Measurements from ENCODE around the gene C5orf63. TPM values are rescaled to one million over a fixed set of nuclear protein-coding genes. Genes with fewer than 3 reads are reported as not detected.

Gene C5orf63
- total RNA-seq, 2 experiments from 2014 or later: 4.2 TPM; not detected in 1

GRCh38 chr5:127068493-127069214, 4.6 kb downstream of the C5orf63 start:
- ChIA-PET CTCF (ENCODE audit: unreplicated experiment) (no interaction called here), POLR2A (no interaction called here)
- intact Hi-C loops (cut with micrococcal nuclease; ENCODE audit: unreplicated experiment): no loop called here

GRCh38 chr5:127066721-127067120, 6.6 kb downstream of the C5orf63 start:
- Histone ChIP-seq H3K9me2 (ENCODE audit: insufficient read depth, low read length) (no peaks in the 10 kb centered on the region), H3K4me3 (ENCODE audit: low read depth, low read length, poor library complexity, severe bottlenecking) (no peak overlapping the region), H3K79me2 (ENCODE audit: insufficient read depth, low read depth, low read length) (no peaks in the 10 kb centered on the region), H3K27ac (ENCODE audit: low read depth, low read length, poor library complexity, severe bottlenecking) (no peak overlapping the region), H4K20me1 (ENCODE audit: insufficient read depth, low read length) (no peaks in the 10 kb centered on the region), H3K9me3 (ENCODE audit: low read length) (no peaks in the 10 kb centered on the region), H3K36me3 (ENCODE audit: insufficient read depth, low read length) (no peaks in the 10 kb centered on the region), H2AFZ (ENCODE audit: low read length) (no peak overlapping the region), H3K4me2 (ENCODE audit: low read length) (no peak overlapping the region), H3K4me1 (ENCODE audit: insufficient read depth, low read length, poor library complexity, severe bottlenecking) (no peaks in the 10 kb centered on the region)
- TF ChIP-seq CTCF (conservative IDR thresholded peaks at IDR 0.05; ENCODE audit: low read length) (no peak), EZH2phosphoT487 (IDR thresholded peaks at IDR 0.05; ENCODE audit: borderline replicate concordance, low read depth, low read length) (no peak)
- no peak for DNase-seq (ENCODE audit: low spot score)
- no TSS peak for BruUV-seq (replicated peaks)
- CTCF ChIA-PET (ENCODE audit: unreplicated experiment): no interaction called here
- intact Hi-C loops (cut with micrococcal nuclease; ENCODE audit: unreplicated experiment): no loop called here
- POLR2A ChIA-PET: no interaction called here

More at GRCh38 chr5:127068493-127069214, 4.6 kb downstream of the C5orf63 start:
- Histone ChIP-seq H3K4me1 (ENCODE audit: insufficient read depth, low read length, poor library complexity, severe bottlenecking) (peaks cover 10% of the 10 kb centered on the region), H4K20me1 (ENCODE audit: insufficient read depth, low read length) (no peaks in the 10 kb centered on the region), H3K4me3 (ENCODE audit: low read depth, low read length, poor library complexity, severe bottlenecking) (no peak overlapping the region), H3K27ac (ENCODE audit: low read depth, low read length, poor library complexity, severe bottlenecking) (no peak overlapping the region), H3K36me3 (ENCODE audit: insufficient read depth, low read length) (no peaks in the 10 kb centered on the region), H3K9me3 (ENCODE audit: low read length) (no peaks in the 10 kb centered on the region), H3K79me2 (ENCODE audit: insufficient read depth, low read depth, low read length) (no peaks in the 10 kb centered on the region), H3K4me2 (ENCODE audit: low read length) (no peak overlapping the region), H3K9me2 (ENCODE audit: insufficient read depth, low read length) (no peaks in the 10 kb centered on the region), H2AFZ (ENCODE audit: low read length) (no peak overlapping the region)
- no peak for DNase-seq (ENCODE audit: low spot score)
- BruUV-seq (replicated peaks): no TSS peak
- TF ChIP-seq CTCF (conservative IDR thresholded peaks at IDR 0.05; ENCODE audit: low read length) (no peak), EZH2phosphoT487 (IDR thresholded peaks at IDR 0.05; ENCODE audit: borderline replicate concordance, low read depth, low read length) (no peak)

- no peaks in the 10 kb centered on the region for H4K20me1 ChIP-seq (ENCODE audit: insufficient read depth, low read length)
- ChIA-PET POLR2A (interaction anchor here (1.3 kb wide), 1 partner anchor 17 kb away, joined by 5 read pairs; no protein-coding TSS in a partner anchor), CTCF (ENCODE audit: unreplicated experiment) (no interaction called here)
- no peaks in the 10 kb centered on the region for H3K4me1 ChIP-seq (ENCODE audit: insufficient read depth, low read length, poor library complexity, severe bottlenecking)
- H3K79me2 ChIP-seq (ENCODE audit: insufficient read depth, low read depth, low read length): no peaks in the 10 kb centered on the region
- H3K4me3 ChIP-seq (ENCODE audit: low read depth, low read length, poor library complexity, severe bottlenecking): no peak overlapping the region
- no peak for DNase-seq (ENCODE audit: low spot score)
- BruUV-seq (replicated peaks): no TSS peak
- no peaks in the 10 kb centered on the region for H3K36me3 ChIP-seq (ENCODE audit: insufficient read depth, low read length)
- H3K27ac ChIP-seq (ENCODE audit: low read depth, low read length, poor library complexity, severe bottlenecking): no peak overlapping the region
- intact Hi-C loops (cut with micrococcal nuclease; ENCODE audit: unreplicated experiment): no loop called here
- H3K9me2 ChIP-seq (ENCODE audit: insufficient read depth, low read length): no peaks in the 10 kb centered on the region
- no peak for TF ChIP-seq CTCF (conservative IDR thresholded peaks at IDR 0.05; ENCODE audit: low read length)
- no peak for TF ChIP-seq EZH2phosphoT487 (IDR thresholded peaks at IDR 0.05; ENCODE audit: borderline replicate concordance, low read depth, low read length)
- H2AFZ ChIP-seq (ENCODE audit: low read length): no peak overlapping the region
- no peaks in the 10 kb centered on the region for H3K9me3 ChIP-seq (ENCODE audit: low read length)
- no peak overlapping the region for H3K4me2 ChIP-seq (ENCODE audit: low read length)
These were observed 9.0 kb downstream of the C5orf63 start for GRCh38 chr5:127064253-127064840.
